HG03378 (cell line): ENCODE data around the gene SLC49A3.
A peak's percentile ranks its signal among the peaks of the same experiment; 100 is the strongest.
"Not testable (repeated sequence)": the region's sequence is repeated elsewhere in the genome, so short reads cannot be mapped to it uniquely, and the experiment has no call there.

Experiments
- ATAC-seq: cut with Tn5 transposase; IDR thresholded peaks from one replicate; pipeline ENCODE4 v1.9.1; 2021; ENCODE audit warnings: mild to moderate bottlenecking, moderate library complexity; ENCODE audit not compliant: unreplicated experiment

The SLC49A3 gene

GRCh38 chr4:681736-682451, 7.1 kb downstream of the SLC49A3 start:
- no peak for ATAC-seq

- ATAC-seq = peak; percentile 37
Observed at GRCh38 chr4:680928-681645, 7.9 kb downstream of the SLC49A3 start.

DNA sequence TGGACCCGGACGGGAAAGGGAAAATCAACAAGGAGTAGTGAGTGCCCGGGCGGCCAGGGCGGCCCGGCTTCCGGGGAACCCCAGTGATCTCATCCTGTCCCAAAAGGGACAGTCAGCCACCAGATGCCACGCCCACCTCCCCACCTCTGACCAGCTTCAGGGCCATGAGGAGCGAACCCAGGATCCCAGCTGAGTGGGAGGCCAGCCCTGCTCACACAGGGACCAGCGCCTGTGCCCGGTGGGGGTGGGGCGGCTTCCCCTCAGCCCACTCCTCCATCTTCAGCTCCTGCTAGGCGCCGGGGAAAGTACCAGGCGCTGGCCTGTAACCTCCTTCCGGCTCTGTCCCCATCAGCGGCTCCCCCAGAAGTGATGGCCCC, 8.4 kb downstream of the SLC49A3 start:
- ATAC-seq = peak; percentile 19

DNA sequence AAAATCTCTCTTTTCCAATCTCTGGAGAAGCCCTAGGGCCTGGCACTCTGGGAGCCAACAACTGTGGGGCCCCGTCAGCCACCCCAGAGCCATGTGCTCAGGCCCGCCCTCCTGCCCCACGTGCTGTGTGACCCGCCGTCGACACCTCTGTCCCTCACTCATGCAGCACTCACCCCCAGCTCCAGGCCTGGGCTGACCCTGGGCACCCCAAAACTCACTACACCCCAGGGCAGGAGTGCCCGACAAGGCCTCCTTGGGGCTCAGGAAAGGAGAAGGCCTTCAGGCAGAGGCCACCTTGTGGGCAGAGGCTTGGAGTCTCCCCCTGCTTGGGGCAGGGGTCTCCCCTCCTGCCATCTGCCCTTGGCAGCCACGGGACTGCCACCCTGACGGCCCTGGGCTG, 8.9 kb downstream of the SLC49A3 start:
- no peak for ATAC-seq

DNA sequence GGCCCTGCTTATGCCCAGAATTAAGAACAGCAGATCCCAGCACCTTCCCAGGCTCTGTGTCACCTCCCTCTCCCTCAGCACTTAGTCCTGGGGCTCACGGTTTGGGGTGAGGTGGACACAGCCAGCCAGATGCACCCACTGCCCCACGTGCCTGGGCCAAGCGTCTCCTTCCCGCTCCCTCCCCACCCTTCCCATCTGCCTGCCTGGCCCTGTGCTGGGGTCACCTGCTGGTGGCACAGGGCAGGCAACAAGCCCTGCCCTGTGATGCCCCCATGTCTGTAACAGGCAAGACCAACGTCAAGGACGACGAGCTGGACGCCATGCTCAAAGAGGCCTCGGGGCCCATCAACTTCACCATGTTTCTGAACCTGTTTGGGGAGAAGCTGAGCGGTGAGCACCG, 9.3 kb downstream of the SLC49A3 start:
- ATAC-seq = no peak

GRCh38 chr4:679104-679481, 9.9 kb downstream of the SLC49A3 start:
- ATAC-seq = no peak

GRCh38 chr4:678331-679103, 10.4 kb downstream of the SLC49A3 start:
- no peak for ATAC-seq

DNA sequence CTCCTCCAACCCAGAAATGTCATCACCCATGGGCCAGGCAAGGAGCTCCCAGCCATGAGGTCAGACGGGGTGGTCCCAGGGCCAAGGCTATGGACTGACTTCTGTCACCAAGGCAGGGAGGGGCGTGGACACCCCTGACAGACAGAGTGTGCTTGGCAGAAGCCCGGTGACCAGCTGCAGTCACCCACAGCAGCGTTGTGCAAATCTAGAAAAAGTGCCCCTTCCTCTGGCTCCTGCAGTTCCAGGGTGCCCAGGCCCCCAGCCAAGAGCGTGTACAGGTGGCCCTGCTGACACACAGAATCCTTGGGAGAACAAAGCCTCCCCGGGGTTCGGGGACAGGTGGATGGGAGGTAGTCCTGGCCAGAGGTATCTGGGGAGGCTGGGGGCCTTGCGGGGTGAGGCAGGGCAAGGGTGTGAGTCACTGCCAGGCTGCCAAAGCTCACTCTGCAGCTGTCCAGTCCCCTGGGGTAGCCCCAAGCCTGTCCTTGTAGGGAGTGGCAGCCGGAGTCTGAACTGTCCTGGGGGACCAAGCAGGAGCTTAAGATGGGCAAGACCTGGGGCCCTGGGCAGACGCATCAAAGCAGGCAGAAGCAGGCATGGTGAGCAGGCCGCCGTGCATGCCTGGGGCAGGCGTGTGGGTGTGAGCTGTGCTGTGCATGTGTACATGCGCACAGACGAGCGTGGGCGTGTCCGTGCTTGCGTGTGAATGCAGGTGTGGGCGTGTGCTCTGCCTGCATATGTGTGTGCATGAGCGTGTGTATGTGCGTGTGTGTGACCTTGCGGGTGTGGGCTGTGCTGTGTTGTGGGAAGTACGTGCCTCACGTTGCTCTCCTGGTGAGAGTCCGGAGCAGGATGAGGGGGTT, 11.3 kb downstream of the SLC49A3 start:
- ATAC-seq = no peak

DNA sequence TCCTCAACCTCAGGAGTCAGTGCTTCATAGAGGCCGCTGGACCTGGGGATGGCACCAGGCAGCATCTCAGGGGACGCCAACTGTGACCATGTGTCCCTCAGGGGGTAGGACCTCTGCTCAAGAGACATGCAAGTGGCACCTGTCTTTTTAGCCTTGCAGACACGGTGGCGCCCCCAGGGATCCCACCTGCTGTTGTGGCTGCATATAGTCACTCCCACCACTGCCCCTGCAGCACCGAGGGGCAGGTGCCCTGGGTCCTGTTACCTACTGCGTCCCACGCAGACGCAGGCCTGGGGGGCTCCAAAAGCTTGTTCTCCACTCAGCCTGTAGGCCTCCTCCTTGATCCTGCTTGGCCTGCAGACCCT, 12.1 kb downstream of the SLC49A3 start:
- ATAC-seq = no peak

DNA sequence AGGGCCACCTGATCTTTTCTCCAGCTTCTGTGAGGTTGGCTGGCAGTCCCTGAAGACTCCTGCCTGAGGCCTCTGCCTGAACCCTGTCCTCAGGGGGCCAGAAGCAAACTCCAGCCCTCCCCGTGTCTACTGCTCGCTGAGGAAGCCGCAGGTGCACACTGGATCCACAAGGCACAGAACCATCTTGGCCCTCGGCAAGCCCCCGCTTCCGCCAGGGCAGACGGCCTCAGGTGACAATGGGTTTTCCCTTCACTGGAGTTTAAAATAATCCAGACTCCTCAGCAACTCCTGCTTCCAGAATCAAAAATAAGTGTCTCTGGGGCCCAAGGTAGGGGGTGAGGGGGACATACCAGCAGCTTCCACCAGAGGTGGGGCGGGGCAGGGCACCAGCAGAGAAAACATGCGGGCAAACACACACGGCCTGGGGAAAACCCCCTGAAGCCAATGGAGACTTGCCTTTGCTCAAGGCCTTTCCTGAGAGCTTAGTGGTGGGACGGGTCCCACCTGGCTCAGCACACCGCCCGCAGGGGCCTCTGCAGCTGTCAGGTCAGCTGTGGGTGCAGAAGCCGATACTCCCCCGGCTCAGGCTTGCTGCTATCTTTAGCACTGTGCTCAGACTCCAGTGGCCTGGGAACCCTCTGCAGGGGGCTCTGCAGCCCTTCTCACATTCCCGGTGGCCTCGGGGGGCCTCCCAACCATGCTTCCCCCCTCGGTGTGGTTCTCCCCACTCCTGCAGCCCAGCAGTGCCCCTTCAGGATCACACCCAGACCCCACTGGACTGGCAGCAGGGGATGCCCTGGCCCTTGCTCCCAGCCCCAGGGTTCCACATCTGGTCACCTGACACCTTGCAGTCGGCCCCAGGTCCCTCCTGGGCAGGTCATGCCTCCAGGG, 12.7 kb downstream of the SLC49A3 start:
- no peak for ATAC-seq

- no peak for ATAC-seq
Observed at GRCh38 chr4:675036-675882, 13.7 kb downstream of the SLC49A3 start.

- peak; percentile 77 for ATAC-seq
Observed at GRCh38 chr4:674172-675035, 14.5 kb downstream of the SLC49A3 start, which contains the start of the genes ATP5ME and MYL5. ATP5ME (minus strand) TSS chr4:674276; CDS start chr4:674247, 29 bp downstream. MYL5 (plus strand) TSS chr4:674542; CDS start chr4:678027, 3,485 bp downstream.

DNA sequence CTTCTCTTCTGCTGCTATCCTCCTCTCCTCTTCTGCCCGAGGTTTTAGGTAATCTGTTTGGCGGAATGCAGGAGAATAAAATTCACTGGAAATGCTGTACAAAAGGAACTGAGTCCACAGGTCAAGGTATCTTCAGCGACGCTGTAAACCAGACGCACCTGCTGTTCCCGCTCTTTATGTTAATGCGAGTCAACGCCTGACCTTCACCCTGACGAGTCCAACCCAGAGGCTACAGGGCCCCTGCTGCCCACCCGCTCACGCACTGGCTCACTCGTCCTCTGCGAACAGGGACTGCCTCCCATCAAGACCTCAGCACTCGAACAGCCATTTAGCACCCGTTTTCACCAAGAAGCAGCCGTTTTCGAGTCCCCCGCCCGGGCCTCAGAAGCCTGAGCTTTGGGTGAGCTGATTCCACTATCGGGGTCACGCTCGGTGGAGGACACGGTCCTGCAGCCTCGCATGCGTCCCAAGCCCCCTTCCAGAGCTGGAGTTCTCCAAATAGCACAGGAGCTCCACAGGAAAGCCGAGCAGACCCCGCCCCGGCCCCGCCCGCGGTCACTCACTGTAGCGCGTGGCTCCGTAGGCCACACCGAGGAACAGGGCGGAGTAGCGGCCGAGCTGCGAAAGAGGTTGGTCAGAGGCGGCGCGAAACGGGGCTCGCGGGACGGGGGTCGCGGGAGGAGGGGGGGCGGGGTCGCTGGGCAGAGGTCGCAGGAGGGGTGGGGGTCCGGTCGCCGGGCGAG, 15.4 kb downstream of the SLC49A3 start:
- no peak for ATAC-seq

GRCh38 chr4:671769-672168, 17.2 kb downstream of the SLC49A3 start:
- no peak for ATAC-seq

DNA sequence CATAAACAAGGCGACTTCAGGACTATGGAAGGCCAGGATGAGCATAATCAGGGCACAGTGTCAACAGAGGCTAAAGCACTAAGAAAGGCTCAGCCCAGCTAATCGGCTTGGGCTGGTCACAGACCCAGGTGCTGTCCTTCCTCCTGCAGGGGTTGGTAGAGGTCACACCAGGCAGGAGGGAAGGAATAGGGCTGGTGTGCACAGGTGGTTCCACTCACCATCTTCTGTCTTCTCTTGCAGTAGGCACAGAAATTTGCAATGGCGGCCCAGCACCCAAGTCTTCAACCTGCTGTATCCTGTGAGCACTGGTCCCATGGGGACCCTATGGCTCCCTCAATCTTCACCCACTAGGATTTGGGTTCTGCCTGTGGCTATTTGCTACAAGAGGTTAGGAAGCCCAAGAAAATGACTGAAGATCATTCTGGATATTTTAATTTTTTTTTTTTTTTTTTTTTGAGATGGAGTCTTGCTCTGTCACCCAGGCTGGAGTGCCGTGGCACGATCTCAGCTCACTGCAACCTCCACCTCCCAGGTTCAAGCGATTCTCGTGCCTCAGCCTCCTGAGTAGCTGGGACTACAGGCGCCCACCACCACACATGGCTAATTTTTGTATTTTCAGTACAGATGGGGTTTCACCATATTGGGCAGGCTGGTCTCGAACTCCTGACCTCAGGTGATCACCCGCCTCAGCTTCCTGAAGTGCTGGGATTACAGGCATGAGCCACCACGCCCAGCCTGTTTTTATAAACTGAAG, 19.0 kb downstream of the SLC49A3 start:
- not testable (repeated sequence) for ATAC-seq

GRCh38 chr4:668219-668618, 20.7 kb downstream of the SLC49A3 start:
- not testable (repeated sequence) for ATAC-seq

- ATAC-seq = no peak
Observed at GRCh38 chr4:667545-667925, 21.4 kb downstream of the SLC49A3 start.
